HepG2 (cell line): ENCODE measurements around the gene APOC1. TPM values are rescaled to one million over a fixed set of nuclear protein-coding genes. Genes with fewer than 3 reads are reported as not detected.

Experiments used
- CHD2 ChIP-seq: IDR thresholded peaks from 2 replicates; pipeline ENCODE4 v1.6.1; 2011; ENCODE audit warnings: low read depth, low read length, improper control_type of control experiment
- CHD4 ChIP-seq: fragments of 200-600 bp; sonication (generic); IDR thresholded peaks from 2 replicates; pipeline ENCODE4 v1.7.0; 2017; ENCODE audit warnings: mild to moderate bottlenecking, low read length, borderline replicate concordance
- IKZF4 ChIP-seq: sonication (generic); formaldehyde crosslinking; IDR thresholded peaks from 2 replicates; pipeline ENCODE4 v1.5.1; 2020; ENCODE audit warnings: borderline replicate concordance, mild to moderate bottlenecking, low read depth, missing genetic modification reagents; ENCODE audit errors: not compliant biosample characterization
- ZBTB8A ChIP-seq: sonication (generic); formaldehyde crosslinking; IDR thresholded peaks from 2 replicates; pipeline ENCODE4 v1.4.0; 2020; ENCODE audit warnings: mild to moderate bottlenecking, low read depth, missing genetic modification reagents, borderline replicate concordance
- ZNF264 ChIP-seq: sonication (generic); formaldehyde crosslinking; IDR thresholded peaks from 2 replicates; pipeline ENCODE4 v1.4.0; 2020; ENCODE audit warnings: missing genetic modification reagents
- polyA plus RNA-seq, 8 experiments: library from polyadenylated mRNA; depleted of rRNA in 3 of 8; stranded (reverse) in 7 of 8; unstranded in 1 of 8; fragments of >200 nt; fragmentation: Illumina TruSeq in 4 of 8; extraction: Trizol in 4 of 8; gene quantifications; 2 replicates each; pipeline versions ENCODE4 v1.2.1 to v1.2.3, GENCODE V29; 2011 to 2016; ENCODE audit warnings: low read depth in 4 of 8, missing spikeins in 1 of 8, mixed read lengths in 1 of 8; ENCODE audit not compliant: insufficient read depth in 1 of 8
- total RNA-seq, 5 experiments: library from RNA; depleted of rRNA; stranded (reverse); fragments of >200 nt; fragmentation: Illumina TruSeq; extraction: Trizol; gene quantifications; 2 replicates each; pipeline ENCODE4 v1.2.3, GENCODE V29; 2016; ENCODE audit warnings: low read depth in 1 of 5
- TF ChIP-seq, protein P1 (sequence below): sonication (generic); formaldehyde crosslinking; IDR thresholded peaks from 2 replicates; pipeline ENCODE4 v1.9.0; 2022; ENCODE audit warnings: low read depth, missing genetic modification reagents
- TF ChIP-seq, protein P2 (sequence below): sonication (generic); formaldehyde crosslinking; IDR thresholded peaks from 2 replicates; pipeline ENCODE4 v1.8.1; 2023; ENCODE audit warnings: mild to moderate bottlenecking, missing genetic modification reagents
- TF ChIP-seq, protein P3 (sequence below): sonication (generic); formaldehyde crosslinking; IDR thresholded peaks from 2 replicates; pipeline ENCODE4 v1.5.0; 2020; ENCODE audit warnings: mild to moderate bottlenecking, missing genetic modification reagents, borderline replicate concordance
- TF ChIP-seq, protein P4 (sequence below): sonication (generic); formaldehyde crosslinking; conservative IDR thresholded peaks from 2 replicates; pipeline ENCODE4 v1.8.0; 2022; ENCODE audit warnings: missing genetic modification reagents
- TF ChIP-seq, protein P5 (sequence below): fragments of 450-650 bp; IDR thresholded peaks from 2 replicates; pipeline ENCODE4 v1.6.1; 2017
- TF ChIP-seq, protein P6 (sequence below): sonication (generic); formaldehyde crosslinking; IDR thresholded peaks from 2 replicates; pipeline ENCODE4 v1.5.0; 2020; ENCODE audit warnings: missing genetic modification reagents

Gene APOC1
- total and polyA plus RNA-seq, 2 of the 13 experiments (the other 11 are each of a cell fraction or from before 2014, with no cell fraction given): 600 to 1,235 TPM

DNA sequence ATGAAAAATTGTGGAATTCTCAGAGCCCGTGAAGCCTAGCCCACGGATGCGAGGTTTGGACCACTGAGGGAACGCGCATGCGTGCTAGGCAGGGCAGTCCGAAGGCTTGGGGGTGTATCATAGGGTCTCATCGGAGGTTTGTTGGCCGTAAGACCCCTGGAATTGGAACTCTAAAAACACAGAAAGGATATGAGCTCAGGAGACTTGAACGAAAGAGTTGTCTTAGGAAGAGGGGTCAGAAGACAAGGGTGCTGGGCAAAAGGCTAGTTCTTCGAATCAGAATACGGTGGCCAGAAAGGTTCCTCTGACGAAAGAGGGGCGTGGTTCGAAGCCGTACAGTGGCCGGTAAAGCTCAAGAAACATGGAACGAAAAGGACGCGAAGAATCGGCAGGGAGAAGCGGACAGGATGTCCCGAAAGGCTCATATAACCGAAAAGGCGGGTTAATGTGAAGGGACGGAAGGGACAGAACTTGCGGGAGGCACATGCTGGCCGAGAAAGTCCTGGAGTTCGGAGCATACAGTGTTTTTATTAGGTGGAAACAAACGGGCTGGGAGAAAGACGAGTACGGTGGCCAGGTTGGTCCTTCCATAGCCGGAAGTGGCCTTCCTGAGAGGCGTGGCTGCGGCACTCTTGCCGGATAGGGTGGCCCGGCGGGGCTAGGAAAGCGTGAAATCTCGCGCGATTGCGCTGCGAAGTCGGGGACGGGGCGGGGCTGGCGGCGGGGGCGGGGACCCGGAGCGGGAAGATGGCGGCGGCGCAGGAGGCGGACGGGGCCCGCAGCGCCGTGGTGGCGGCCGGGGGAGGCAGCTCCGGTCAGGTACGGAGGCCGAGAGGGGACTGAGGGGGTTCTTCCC is 40.5 kb downstream of the APOC1 start, which contains the start of gene CLPTM1 (continued):
- TF ChIP-seq, protein P1, sequence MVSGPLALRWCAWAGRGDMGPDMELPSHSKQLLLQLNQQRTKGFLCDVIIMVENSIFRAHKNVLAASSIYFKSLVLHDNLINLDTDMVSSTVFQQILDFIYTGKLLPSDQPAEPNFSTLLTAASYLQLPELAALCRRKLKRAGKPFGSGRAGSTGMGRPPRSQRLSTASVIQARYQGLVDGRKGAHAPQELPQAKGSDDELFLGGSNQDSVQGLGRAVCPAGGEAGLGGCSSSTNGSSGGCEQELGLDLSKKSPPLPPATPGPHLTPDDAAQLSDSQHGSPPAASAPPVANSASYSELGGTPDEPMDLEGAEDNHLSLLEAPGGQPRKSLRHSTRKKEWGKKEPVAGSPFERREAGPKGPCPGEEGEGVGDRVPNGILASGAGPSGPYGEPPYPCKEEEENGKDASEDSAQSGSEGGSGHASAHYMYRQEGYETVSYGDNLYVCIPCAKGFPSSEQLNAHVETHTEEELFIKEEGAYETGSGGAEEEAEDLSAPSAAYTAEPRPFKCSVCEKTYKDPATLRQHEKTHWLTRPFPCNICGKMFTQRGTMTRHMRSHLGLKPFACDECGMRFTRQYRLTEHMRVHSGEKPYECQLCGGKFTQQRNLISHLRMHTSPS (CRISPR knock-in tag): peak; percentile 46; the same call in 1 of the 2 replicates
- TF ChIP-seq, protein P2, sequence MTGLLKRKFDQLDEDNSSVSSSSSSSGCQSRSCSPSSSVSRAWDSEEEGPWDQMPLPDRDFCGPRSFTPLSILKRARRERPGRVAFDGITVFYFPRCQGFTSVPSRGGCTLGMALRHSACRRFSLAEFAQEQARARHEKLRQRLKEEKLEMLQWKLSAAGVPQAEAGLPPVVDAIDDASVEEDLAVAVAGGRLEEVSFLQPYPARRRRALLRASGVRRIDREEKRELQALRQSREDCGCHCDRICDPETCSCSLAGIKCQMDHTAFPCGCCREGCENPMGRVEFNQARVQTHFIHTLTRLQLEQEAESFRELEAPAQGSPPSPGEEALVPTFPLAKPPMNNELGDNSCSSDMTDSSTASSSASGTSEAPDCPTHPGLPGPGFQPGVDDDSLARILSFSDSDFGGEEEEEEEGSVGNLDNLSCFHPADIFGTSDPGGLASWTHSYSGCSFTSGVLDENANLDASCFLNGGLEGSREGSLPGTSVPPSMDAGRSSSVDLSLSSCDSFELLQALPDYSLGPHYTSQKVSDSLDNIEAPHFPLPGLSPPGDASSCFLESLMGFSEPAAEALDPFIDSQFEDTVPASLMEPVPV: 0 out of 2 replicates have a peak, but pooled peaks have one; percentile 76
- TF ChIP-seq, protein P3, sequence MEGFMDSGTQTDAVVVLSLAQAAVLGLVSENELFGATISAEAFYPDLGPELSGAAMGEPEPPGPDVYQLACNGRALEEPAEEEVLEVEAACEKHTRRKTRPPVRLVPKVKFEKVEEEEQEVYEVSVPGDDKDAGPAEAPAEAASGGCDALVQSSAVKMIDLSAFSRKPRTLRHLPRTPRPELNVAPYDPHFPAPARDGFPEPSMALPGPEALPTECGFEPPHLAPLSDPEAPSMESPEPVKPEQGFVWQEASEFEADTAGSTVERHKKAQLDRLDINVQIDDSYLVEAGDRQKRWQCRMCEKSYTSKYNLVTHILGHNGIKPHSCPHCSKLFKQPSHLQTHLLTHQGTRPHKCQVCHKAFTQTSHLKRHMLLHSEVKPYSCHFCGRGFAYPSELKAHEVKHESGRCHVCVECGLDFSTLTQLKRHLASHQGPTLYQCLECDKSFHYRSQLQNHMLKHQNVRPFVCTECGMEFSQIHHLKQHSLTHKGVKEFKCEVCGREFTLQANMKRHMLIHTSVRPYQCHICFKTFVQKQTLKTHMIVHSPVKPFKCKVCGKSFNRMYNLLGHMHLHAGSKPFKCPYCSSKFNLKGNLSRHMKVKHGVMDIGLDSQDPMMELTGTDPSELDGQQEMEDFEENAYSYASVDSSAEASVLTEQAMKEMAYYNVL: peak; percentile 75; the same call in 1 of the 2 replicates
- TF ChIP-seq, protein P4, sequence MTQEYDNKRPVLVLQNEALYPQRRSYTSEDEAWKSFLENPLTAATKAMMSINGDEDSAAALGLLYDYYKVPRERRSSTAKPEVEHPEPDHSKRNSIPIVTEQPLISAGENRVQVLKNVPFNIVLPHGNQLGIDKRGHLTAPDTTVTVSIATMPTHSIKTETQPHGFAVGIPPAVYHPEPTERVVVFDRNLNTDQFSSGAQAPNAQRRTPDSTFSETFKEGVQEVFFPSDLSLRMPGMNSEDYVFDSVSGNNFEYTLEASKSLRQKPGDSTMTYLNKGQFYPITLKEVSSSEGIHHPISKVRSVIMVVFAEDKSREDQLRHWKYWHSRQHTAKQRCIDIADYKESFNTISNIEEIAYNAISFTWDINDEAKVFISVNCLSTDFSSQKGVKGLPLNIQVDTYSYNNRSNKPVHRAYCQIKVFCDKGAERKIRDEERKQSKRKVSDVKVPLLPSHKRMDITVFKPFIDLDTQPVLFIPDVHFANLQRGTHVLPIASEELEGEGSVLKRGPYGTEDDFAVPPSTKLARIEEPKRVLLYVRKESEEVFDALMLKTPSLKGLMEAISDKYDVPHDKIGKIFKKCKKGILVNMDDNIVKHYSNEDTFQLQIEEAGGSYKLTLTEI (CRISPR knock-in tag): no peak
- TF ChIP-seq IKZF4 (CRISPR knock-in tag) (no peak), ZNF264 (CRISPR knock-in tag) (no peak), CHD2 (peak; percentile 95), CHD4 (no peak), ZBTB8A (CRISPR knock-in tag) (no peak)
- TF ChIP-seq, protein P5, sequence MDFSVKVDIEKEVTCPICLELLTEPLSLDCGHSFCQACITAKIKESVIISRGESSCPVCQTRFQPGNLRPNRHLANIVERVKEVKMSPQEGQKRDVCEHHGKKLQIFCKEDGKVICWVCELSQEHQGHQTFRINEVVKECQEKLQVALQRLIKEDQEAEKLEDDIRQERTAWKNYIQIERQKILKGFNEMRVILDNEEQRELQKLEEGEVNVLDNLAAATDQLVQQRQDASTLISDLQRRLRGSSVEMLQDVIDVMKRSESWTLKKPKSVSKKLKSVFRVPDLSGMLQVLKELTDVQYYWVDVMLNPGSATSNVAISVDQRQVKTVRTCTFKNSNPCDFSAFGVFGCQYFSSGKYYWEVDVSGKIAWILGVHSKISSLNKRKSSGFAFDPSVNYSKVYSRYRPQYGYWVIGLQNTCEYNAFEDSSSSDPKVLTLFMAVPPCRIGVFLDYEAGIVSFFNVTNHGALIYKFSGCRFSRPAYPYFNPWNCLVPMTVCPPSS: no peak
- TF ChIP-seq, protein P6, sequence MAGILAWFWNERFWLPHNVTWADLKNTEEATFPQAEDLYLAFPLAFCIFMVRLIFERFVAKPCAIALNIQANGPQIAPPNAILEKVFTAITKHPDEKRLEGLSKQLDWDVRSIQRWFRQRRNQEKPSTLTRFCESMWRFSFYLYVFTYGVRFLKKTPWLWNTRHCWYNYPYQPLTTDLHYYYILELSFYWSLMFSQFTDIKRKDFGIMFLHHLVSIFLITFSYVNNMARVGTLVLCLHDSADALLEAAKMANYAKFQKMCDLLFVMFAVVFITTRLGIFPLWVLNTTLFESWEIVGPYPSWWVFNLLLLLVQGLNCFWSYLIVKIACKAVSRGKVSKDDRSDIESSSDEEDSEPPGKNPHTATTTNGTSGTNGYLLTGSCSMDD (CRISPR knock-in tag): no peak
